GM12872 (cell line): ENCODE data around the gene TF.

Source experiments
- TF ChIP-seq, protein P1 (sequence below): IDR thresholded peaks from 3 replicates; pipeline ENCODE4 v1.5.1; 2011; ENCODE audit warnings: low read depth, mild to moderate bottlenecking, low read length, moderate library complexity; ENCODE audit not compliant: insufficient read depth

TF gene

DNA sequence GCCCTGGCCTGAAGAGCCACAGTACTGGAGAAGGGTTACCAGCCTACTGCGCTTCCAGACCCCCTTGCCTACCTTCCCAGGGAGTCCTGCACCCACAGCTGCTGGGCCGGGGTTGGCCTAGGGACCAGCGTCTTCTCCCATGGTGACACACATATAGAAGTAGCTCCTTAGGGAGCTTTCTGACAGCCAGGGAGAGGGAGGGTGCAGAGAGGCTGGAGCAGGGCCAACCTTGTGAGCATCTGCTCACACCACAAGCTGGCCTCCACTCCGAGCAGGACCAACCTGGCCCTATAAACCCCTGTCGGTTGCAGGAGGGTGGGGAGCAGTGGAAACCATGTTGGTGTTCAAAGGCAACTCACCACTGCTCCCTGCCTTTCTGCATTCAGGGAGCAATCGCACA is 94.6 kb downstream of the TF start:
- TF ChIP-seq, protein P1, sequence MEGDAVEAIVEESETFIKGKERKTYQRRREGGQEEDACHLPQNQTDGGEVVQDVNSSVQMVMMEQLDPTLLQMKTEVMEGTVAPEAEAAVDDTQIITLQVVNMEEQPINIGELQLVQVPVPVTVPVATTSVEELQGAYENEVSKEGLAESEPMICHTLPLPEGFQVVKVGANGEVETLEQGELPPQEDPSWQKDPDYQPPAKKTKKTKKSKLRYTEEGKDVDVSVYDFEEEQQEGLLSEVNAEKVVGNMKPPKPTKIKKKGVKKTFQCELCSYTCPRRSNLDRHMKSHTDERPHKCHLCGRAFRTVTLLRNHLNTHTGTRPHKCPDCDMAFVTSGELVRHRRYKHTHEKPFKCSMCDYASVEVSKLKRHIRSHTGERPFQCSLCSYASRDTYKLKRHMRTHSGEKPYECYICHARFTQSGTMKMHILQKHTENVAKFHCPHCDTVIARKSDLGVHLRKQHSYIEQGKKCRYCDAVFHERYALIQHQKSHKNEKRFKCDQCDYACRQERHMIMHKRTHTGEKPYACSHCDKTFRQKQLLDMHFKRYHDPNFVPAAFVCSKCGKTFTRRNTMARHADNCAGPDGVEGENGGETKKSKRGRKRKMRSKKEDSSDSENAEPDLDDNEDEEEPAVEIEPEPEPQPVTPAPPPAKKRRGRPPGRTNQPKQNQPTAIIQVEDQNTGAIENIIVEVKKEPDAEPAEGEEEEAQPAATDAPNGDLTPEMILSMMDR = no peak

- TF ChIP-seq, protein P1 = no peak
Observed at GRCh38 chr3:133841196-133841595, 95.0 kb downstream of the TF start.

DNA sequence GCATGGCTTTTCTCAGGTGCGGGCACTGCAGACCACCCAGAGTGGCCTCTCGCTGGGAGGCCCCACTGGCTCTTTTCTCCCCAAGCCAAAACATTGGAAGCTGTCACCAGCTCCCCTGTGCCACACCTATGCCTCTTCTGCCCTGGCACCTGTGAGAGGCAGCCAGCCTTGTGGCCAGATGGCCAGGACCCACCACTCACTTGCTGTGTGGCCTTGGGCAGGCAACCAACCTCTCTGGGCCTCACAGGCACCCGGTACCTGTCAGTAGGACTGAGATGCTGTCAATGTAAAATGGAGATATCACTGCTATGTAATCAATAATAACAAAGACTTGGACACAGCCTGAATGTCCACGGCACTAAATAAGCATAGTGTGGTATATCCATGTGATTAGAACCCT is 96.0 kb downstream of the TF start:
- TF ChIP-seq, protein P1 = no peak

DNA sequence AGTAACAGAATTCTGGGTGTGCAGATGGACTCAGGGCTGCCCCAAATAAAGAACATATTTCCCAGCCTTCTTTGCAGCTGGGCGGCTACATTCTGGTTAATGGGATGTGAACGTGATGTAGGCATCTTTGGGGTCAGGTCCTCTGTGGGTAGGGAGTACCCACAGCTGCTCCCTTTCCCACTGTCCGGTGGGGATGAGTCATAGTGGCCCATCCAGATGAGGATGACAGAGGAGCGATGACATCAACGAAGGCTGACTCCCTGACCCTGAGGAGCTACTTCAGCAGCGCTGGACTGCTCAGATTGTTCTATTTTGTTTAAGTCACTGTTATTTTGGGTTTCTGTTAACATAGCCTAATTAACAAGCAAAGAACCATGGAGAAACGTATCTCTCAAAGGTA is 97.4 kb downstream of the TF start:
- TF ChIP-seq, protein P1 = no peak

DNA sequence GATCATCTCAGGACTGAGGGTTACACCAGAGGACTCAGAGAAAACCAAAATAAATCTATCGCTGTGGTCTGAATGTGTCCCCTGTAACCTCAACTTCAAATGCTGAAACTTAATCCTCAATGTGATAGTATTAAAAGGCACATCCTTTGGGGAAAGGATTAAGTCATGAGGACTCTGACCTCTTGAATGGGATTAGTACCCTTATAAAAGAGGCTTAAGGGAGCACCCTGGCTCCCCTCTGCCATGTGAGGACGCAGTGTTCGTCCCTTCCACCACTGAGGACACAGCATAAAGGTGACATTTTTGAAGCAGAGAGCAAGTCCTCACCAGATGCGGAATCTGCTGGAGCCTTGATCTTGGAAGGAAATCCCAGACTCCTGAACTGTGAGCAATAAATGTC is 98.9 kb downstream of the TF start:
- TF ChIP-seq, protein P1 = no peak
